Measurements from ENCODE around the gene DLGAP4.

Gene DLGAP4

GRCh38 chr20:36312724-36313441, 6.7 kb downstream of the DLGAP4 start:
- Histone ChIP-seq H3K27me3 (ENCODE audit: low read depth, low read length) (peaks cover 16% of the 10 kb centered on the region), H3K9me3 (ENCODE audit: control insufficient read depth in 1 of 2, low read length in 2 of 2) (no peaks in the 10 kb centered on the region), H3K4me1 (ENCODE audit: control insufficient read depth in 1 of 2, insufficient read depth in 2 of 2, low read length in 2 of 2) (no peaks in the 10 kb centered on the region), H3K4me3 (ENCODE audit: low read depth in 1 of 2, low read length in 2 of 2) (no peak overlapping the region), H3K36me3 (ENCODE audit: control insufficient read depth in 1 of 2, insufficient read depth in 2 of 2, low read length in 2 of 2) (no peaks in the 10 kb centered on the region), H3K27ac (ENCODE audit: low read length) (no peak overlapping the region)

- Histone ChIP-seq H3K27me3 (ENCODE audit: low read depth, low read length) (peaks cover 10% of the 10 kb centered on the region), H3K4me3 (ENCODE audit: low read depth in 1 of 2, low read length in 2 of 2) (no peak overlapping the region), H3K36me3 (ENCODE audit: control insufficient read depth in 1 of 2, insufficient read depth in 2 of 2, low read length in 2 of 2) (no peaks in the 10 kb centered on the region), H3K27ac (ENCODE audit: low read length) (no peak overlapping the region), H3K4me1 (ENCODE audit: control insufficient read depth in 1 of 2, insufficient read depth in 2 of 2, low read length in 2 of 2) (no peaks in the 10 kb centered on the region), H3K9me3 (ENCODE audit: control insufficient read depth in 1 of 2, low read length in 2 of 2) (no peaks in the 10 kb centered on the region)
Measured at GRCh38 chr20:36313476-36313875, 7.3 kb downstream of the DLGAP4 start.

- H3K9me3 ChIP-seq (ENCODE audit: control insufficient read depth in 1 of 2, low read length in 2 of 2), result no peaks in the 10 kb centered on the region
- H3K36me3 ChIP-seq (ENCODE audit: control insufficient read depth in 1 of 2, insufficient read depth in 2 of 2, low read length in 2 of 2), result no peaks in the 10 kb centered on the region
- H3K4me3 ChIP-seq (ENCODE audit: low read depth in 1 of 2, low read length in 2 of 2), result no peak overlapping the region
- H3K4me1 ChIP-seq (ENCODE audit: control insufficient read depth in 1 of 2, insufficient read depth in 2 of 2, low read length in 2 of 2), result no peaks in the 10 kb centered on the region
- H3K27ac ChIP-seq (ENCODE audit: low read length), result no peak overlapping the region
- H3K27me3 ChIP-seq (ENCODE audit: low read depth, low read length), result peaks cover 9% of the 10 kb centered on the region
Measured at GRCh38 chr20:36313926-36314325, 7.8 kb downstream of the DLGAP4 start.

- Histone ChIP-seq H3K4me3 (ENCODE audit: low read depth in 1 of 2, low read length in 2 of 2) (no peak overlapping the region), H3K9me3 (ENCODE audit: control insufficient read depth in 1 of 2, low read length in 2 of 2) (no peaks in the 10 kb centered on the region), H3K27me3 (ENCODE audit: low read depth, low read length) (peaks cover 5% of the 10 kb centered on the region)
Measured at GRCh38 chr20:36314734-36315544, 8.8 kb downstream of the DLGAP4 start.

GRCh38 chr20:36315545-36316351, 9.6 kb downstream of the DLGAP4 start:
- Histone ChIP-seq H3K4me3 (ENCODE audit: low read depth in 1 of 2, low read length in 2 of 2) (no peak overlapping the region), H3K27me3 (ENCODE audit: low read depth, low read length) (peaks cover 5% of the 10 kb centered on the region), H3K36me3 (ENCODE audit: control insufficient read depth in 1 of 2, insufficient read depth in 2 of 2, low read length in 2 of 2) (no peaks in the 10 kb centered on the region), H3K4me1 (ENCODE audit: control insufficient read depth in 1 of 2, insufficient read depth in 2 of 2, low read length in 2 of 2) (no peaks in the 10 kb centered on the region), H3K27ac (ENCODE audit: low read length) (no peak overlapping the region), H3K9me3 (ENCODE audit: control insufficient read depth in 1 of 2, low read length in 2 of 2) (no peaks in the 10 kb centered on the region)

More at GRCh38 chr20:36314734-36315544, 8.8 kb downstream of the DLGAP4 start:
- H3K27ac ChIP-seq (ENCODE audit: low read length), result no peak overlapping the region
- no peaks in the 10 kb centered on the region for H3K36me3 ChIP-seq (ENCODE audit: control insufficient read depth in 1 of 2, insufficient read depth in 2 of 2, low read length in 2 of 2)
- no peaks in the 10 kb centered on the region for H3K4me1 ChIP-seq (ENCODE audit: control insufficient read depth in 1 of 2, insufficient read depth in 2 of 2, low read length in 2 of 2)

- H3K27ac ChIP-seq (ENCODE audit: low read length), result no peak overlapping the region
- H3K4me1 ChIP-seq (ENCODE audit: control insufficient read depth in 1 of 2, insufficient read depth in 2 of 2, low read length in 2 of 2), result no peaks in the 10 kb centered on the region
- no peaks in the 10 kb centered on the region for H3K9me3 ChIP-seq (ENCODE audit: control insufficient read depth in 1 of 2, low read length in 2 of 2)
- peaks cover 5% of the 10 kb centered on the region for H3K27me3 ChIP-seq (ENCODE audit: low read depth, low read length)
- no peaks in the 10 kb centered on the region for H3K36me3 ChIP-seq (ENCODE audit: control insufficient read depth in 1 of 2, insufficient read depth in 2 of 2, low read length in 2 of 2)
- no peak overlapping the region for H3K4me3 ChIP-seq (ENCODE audit: low read depth in 1 of 2, low read length in 2 of 2)
Measured at GRCh38 chr20:36317675-36318074, 11.5 kb downstream of the DLGAP4 start.

- Histone ChIP-seq H3K9me3 (ENCODE audit: control insufficient read depth in 1 of 2, low read length in 2 of 2) (no peaks in the 10 kb centered on the region), H3K27me3 (ENCODE audit: low read depth, low read length) (peaks cover 5% of the 10 kb centered on the region), H3K4me3 (ENCODE audit: low read depth in 1 of 2, low read length in 2 of 2) (no peak overlapping the region), H3K36me3 (ENCODE audit: control insufficient read depth in 1 of 2, insufficient read depth in 2 of 2, low read length in 2 of 2) (no peaks in the 10 kb centered on the region), H3K27ac (ENCODE audit: low read length) (no peak overlapping the region), H3K4me1 (ENCODE audit: control insufficient read depth in 1 of 2, insufficient read depth in 2 of 2, low read length in 2 of 2) (no peaks in the 10 kb centered on the region)
Measured at GRCh38 chr20:36318166-36318565, 12.0 kb downstream of the DLGAP4 start.

GRCh38 chr20:36319356-36320260, 13.5 kb downstream of the DLGAP4 start:
- Histone ChIP-seq H3K4me1 (ENCODE audit: control insufficient read depth in 1 of 2, insufficient read depth in 2 of 2, low read length in 2 of 2) (no peaks in the 10 kb centered on the region), H3K9me3 (ENCODE audit: control insufficient read depth in 1 of 2, low read length in 2 of 2) (no peaks in the 10 kb centered on the region), H3K27ac (ENCODE audit: low read length) (no peak overlapping the region), H3K27me3 (ENCODE audit: low read depth, low read length) (peaks cover 3% of the 10 kb centered on the region), H3K4me3 (ENCODE audit: low read depth in 1 of 2, low read length in 2 of 2) (no peak overlapping the region), H3K36me3 (ENCODE audit: control insufficient read depth in 1 of 2, insufficient read depth in 2 of 2, low read length in 2 of 2) (no peaks in the 10 kb centered on the region)

GRCh38 chr20:36320261-36320897, 14.2 kb downstream of the DLGAP4 start:
- Histone ChIP-seq H3K27ac (ENCODE audit: low read length) (no peak overlapping the region), H3K4me1 (ENCODE audit: control insufficient read depth in 1 of 2, insufficient read depth in 2 of 2, low read length in 2 of 2) (no peaks in the 10 kb centered on the region)

GRCh38 chr20:36320898-36321695, 15.0 kb downstream of the DLGAP4 start:
- Histone ChIP-seq H3K36me3 (ENCODE audit: control insufficient read depth in 1 of 2, insufficient read depth in 2 of 2, low read length in 2 of 2) (no peaks in the 10 kb centered on the region), H3K27me3 (ENCODE audit: low read depth, low read length) (no peaks in the 10 kb centered on the region), H3K9me3 (ENCODE audit: control insufficient read depth in 1 of 2, low read length in 2 of 2) (no peaks in the 10 kb centered on the region), H3K4me1 (ENCODE audit: control insufficient read depth in 1 of 2, insufficient read depth in 2 of 2, low read length in 2 of 2) (no peaks in the 10 kb centered on the region), H3K4me3 (ENCODE audit: low read depth in 1 of 2, low read length in 2 of 2) (no peak overlapping the region), H3K27ac (ENCODE audit: low read length) (no peak overlapping the region)

More at GRCh38 chr20:36320261-36320897, 14.2 kb downstream of the DLGAP4 start:
- Histone ChIP-seq H3K36me3 (ENCODE audit: control insufficient read depth in 1 of 2, insufficient read depth in 2 of 2, low read length in 2 of 2) (no peaks in the 10 kb centered on the region), H3K9me3 (ENCODE audit: control insufficient read depth in 1 of 2, low read length in 2 of 2) (no peaks in the 10 kb centered on the region), H3K27me3 (ENCODE audit: low read depth, low read length) (no peaks in the 10 kb centered on the region), H3K4me3 (ENCODE audit: low read depth in 1 of 2, low read length in 2 of 2) (no peak overlapping the region)
